Smooth muscle cell (in vitro differentiated cells): ENCODE measurements around the gene SRSF4. TPM values are rescaled to one million over a fixed set of nuclear protein-coding genes. Genes with fewer than 3 reads are reported as not detected.

Source experiments
- DNase-seq: peaks from one replicate; lab custom pipeline; 2025; ENCODE audit not compliant: unreplicated experiment; lab: John Stamatoyannopoulos, UW
- H2AFZ ChIP-seq: fragments of 200-600 bp; sonication (generic); 2 replicates; pipeline ENCODE4 v1.6.0; 2016; ENCODE audit warnings: antibody characterized with exemption, low read depth, mild to moderate bottlenecking
- H3F3A ChIP-seq: fragments of 200-600 bp; sonication (generic); 2 replicates; pipeline ENCODE4 v1.6.0; 2017; ENCODE audit warnings: antibody characterized with exemption, low read depth
- H3K27ac ChIP-seq: fragments of 200-600 bp; sonication (generic); 2 replicates; pipeline ENCODE4 v1.5.1; 2016; ENCODE audit warnings: low read depth, mild to moderate bottlenecking
- H3K27me3 ChIP-seq: fragments of 200-600 bp; sonication (generic); 2 replicates; pipeline ENCODE4 v1.6.1; 2016; ENCODE audit warnings: low read depth, mild to moderate bottlenecking
- H3K36me3 ChIP-seq: fragments of 200-600 bp; sonication (generic); 2 replicates; pipeline ENCODE4 v1.5.1; 2016; ENCODE audit warnings: low read depth
- H3K4me1 ChIP-seq: fragments of 200-600 bp; sonication (generic); 2 replicates; pipeline ENCODE4 v1.5.1; 2016; ENCODE audit warnings: low read depth
- H3K4me2 ChIP-seq: fragments of 200-600 bp; sonication (generic); 2 replicates; pipeline ENCODE4 v1.6.0; 2016; ENCODE audit warnings: mild to moderate bottlenecking
- H3K4me3 ChIP-seq: fragments of 200-600 bp; sonication (generic); 2 replicates; pipeline ENCODE4 v1.5.1; 2016; ENCODE audit warnings: mild to moderate bottlenecking
- H3K79me2 ChIP-seq: fragments of 200-600 bp; sonication (generic); 2 replicates; pipeline ENCODE4 v1.6.0; 2016; ENCODE audit warnings: low read depth, mild to moderate bottlenecking
- H3K9ac ChIP-seq: fragments of 200-600 bp; sonication (generic); 2 replicates; pipeline ENCODE4 v1.6.0; 2016; ENCODE audit warnings: low read depth
- H3K9me3 ChIP-seq: fragments of 200-600 bp; sonication (generic); replicated peaks from 2 replicates; pipeline ENCODE4 v1.5.1; 2016; ENCODE audit warnings: low read depth
- H4K20me1 ChIP-seq: fragments of 200-600 bp; sonication (generic); 2 replicates; pipeline ENCODE4 v1.6.0; 2016; ENCODE audit warnings: low read depth
- WGBS: methylation state at CpG from one replicate; pipeline ENCODE4 v1.1.7; 2016; ENCODE audit warnings: low lambda C conversion rate; 5-methylcytosine and 5-hydroxymethylcytosine counted together
- polyA plus RNA-seq: library from polyadenylated mRNA; unstranded; fragments of >200 nt; fragmentation: Nextera tagmentation; extraction: Ambion mirVana; gene quantifications from 2 replicates; pipeline ENCODE4 v1.2.1, GENCODE V29; 2016
- total RNA-seq: library from RNA; depleted of rRNA; stranded (reverse); fragments of >200 nt; gene quantifications from 2 replicates; pipeline ENCODE4 v1.2.3, GENCODE V29; 2014
- TF ChIP-seq, protein P1 (sequence below): fragments of 200-600 bp; sonication (generic); IDR thresholded peaks from 2 replicates; pipeline ENCODE4 v1.5.1; 2017; ENCODE audit warnings: borderline replicate concordance, mild to moderate bottlenecking, antibody characterized with exemption; ENCODE audit not compliant: insufficient read depth, poor library complexity, severe bottlenecking

SRSF4 gene
- total and polyA plus RNA-seq, 2 experiments from 2014 or later, result 53.9 to 98.7 TPM

DNA sequence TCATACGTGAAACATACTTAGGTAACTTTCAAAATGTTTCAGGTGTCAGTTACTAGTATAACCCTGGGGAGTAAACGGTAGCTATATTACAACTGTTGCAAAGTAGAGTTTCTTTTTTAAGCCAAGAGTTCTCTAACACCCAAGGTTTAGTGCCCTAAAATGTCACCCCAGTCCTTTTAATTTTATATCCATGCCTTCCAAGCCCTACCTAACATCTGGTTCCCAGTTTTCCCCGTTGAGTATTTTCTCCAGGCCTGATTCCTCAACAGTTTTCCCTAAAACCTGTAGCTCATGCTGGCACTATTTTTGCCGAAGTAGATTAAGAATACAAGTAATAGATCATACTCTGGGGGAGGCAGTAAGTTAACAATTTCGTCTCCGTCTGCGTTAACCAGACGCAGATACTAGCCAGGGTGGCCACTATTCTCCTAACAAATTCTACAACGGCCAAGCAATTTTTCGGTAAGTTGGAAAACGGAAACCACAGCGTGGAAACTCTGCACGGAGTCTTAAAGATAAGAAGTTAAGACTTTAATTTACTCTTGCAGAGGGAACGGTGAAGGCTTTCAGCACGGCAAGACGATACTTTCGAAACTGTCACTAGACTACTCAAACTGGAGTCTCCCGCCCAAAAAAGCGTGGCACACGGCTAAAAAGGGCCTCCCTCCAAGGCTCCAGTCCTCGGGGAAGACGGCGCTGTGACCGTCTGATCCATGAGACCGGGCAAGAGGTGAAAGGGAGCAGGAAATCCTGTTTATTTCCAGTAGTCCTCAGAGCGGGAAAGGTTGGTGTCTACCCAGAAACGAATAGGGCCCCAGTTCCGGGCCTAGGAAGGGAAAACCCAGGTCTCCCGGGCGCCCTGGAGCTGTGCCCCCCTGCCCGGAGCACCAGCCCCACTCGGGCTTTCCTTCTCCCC, 945 bp downstream of the SRSF4 start:
- H2AFZ ChIP-seq, result no peak overlapping the region
- H3K4me3 ChIP-seq, result peak overlapping the region; percentile 97
- peaks cover 24% of the 10 kb centered on the region for H3K4me1 ChIP-seq
- H3F3A ChIP-seq, result peaks cover 5% of the 10 kb centered on the region
- H3K27me3 ChIP-seq, result no peaks in the 10 kb centered on the region
- DNase-seq, result no peak
- H3K36me3 ChIP-seq, result no peaks in the 10 kb centered on the region
- peak overlapping the region; percentile 91 for H3K4me2 ChIP-seq
- peaks cover 55% of the 10 kb centered on the region for H4K20me1 ChIP-seq
- H3K9ac ChIP-seq, result peak overlapping the region; percentile 100
- WGBS, result under 1% methylated on average over 32 of the region's 32 CpGs
- H3K79me2 ChIP-seq, result peaks cover 55% of the 10 kb centered on the region
- H3K27ac ChIP-seq, result peak overlapping the region; percentile 99
- TF ChIP-seq, protein P1, sequence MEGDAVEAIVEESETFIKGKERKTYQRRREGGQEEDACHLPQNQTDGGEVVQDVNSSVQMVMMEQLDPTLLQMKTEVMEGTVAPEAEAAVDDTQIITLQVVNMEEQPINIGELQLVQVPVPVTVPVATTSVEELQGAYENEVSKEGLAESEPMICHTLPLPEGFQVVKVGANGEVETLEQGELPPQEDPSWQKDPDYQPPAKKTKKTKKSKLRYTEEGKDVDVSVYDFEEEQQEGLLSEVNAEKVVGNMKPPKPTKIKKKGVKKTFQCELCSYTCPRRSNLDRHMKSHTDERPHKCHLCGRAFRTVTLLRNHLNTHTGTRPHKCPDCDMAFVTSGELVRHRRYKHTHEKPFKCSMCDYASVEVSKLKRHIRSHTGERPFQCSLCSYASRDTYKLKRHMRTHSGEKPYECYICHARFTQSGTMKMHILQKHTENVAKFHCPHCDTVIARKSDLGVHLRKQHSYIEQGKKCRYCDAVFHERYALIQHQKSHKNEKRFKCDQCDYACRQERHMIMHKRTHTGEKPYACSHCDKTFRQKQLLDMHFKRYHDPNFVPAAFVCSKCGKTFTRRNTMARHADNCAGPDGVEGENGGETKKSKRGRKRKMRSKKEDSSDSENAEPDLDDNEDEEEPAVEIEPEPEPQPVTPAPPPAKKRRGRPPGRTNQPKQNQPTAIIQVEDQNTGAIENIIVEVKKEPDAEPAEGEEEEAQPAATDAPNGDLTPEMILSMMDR, result no peak
- H3K9me3 ChIP-seq, result no peaks in the 10 kb centered on the region

GRCh38 chr1:29179641-29180184, 2.0 kb downstream of the SRSF4 start:
- DNase-seq, result no peak
- Histone ChIP-seq H4K20me1 (peaks cover 63% of the 10 kb centered on the region), H3K9me3 (no peaks in the 10 kb centered on the region), H3F3A (peaks cover 5% of the 10 kb centered on the region), H3K4me2 (peak overlapping the region; percentile 91), H3K27ac (peak overlapping the region; percentile 99), H3K36me3 (no peaks in the 10 kb centered on the region), H3K27me3 (no peaks in the 10 kb centered on the region), H3K79me2 (peaks cover 64% of the 10 kb centered on the region), H2AFZ (no peak overlapping the region), H3K4me1 (peaks cover 24% of the 10 kb centered on the region), H3K4me3 (peak overlapping the region; percentile 97), H3K9ac (peak overlapping the region; percentile 100)
- WGBS, result 8% methylated on average over 4 of the region's 4 CpGs
- TF ChIP-seq, protein P1, result no peak

GRCh38 chr1:29177022-29177705, 4.5 kb downstream of the SRSF4 start:
- H3K4me2 ChIP-seq, result peak overlapping the region; percentile 64
- H3K79me2 ChIP-seq, result peaks cover 90% of the 10 kb centered on the region
- no peak overlapping the region for H2AFZ ChIP-seq
- H3K4me1 ChIP-seq, result peaks cover 21% of the 10 kb centered on the region
- peaks cover 88% of the 10 kb centered on the region for H4K20me1 ChIP-seq
- no peak overlapping the region for H3K4me3 ChIP-seq
- no peaks in the 10 kb centered on the region for H3K9me3 ChIP-seq
- no peak for DNase-seq
- 85% methylated on average over 12 of the region's 12 CpGs for WGBS
- H3F3A ChIP-seq, result peaks cover 4% of the 10 kb centered on the region
- H3K27ac ChIP-seq, result peak overlapping the region; percentile 68
- no peak overlapping the region for H3K9ac ChIP-seq
- TF ChIP-seq, protein P1, result no peak
- no peaks in the 10 kb centered on the region for H3K27me3 ChIP-seq
- no peaks in the 10 kb centered on the region for H3K36me3 ChIP-seq
